ENCODE data around the gene CROCC. TPM values are rescaled to one million over a fixed set of nuclear protein-coding genes. Genes with fewer than 3 reads are reported as not detected.
A peak's percentile ranks its signal among the peaks of the same experiment; 100 is the strongest.

CROCC gene
- total RNA-seq, 1 donor from 2014 or later: 6.9 TPM

DNA sequence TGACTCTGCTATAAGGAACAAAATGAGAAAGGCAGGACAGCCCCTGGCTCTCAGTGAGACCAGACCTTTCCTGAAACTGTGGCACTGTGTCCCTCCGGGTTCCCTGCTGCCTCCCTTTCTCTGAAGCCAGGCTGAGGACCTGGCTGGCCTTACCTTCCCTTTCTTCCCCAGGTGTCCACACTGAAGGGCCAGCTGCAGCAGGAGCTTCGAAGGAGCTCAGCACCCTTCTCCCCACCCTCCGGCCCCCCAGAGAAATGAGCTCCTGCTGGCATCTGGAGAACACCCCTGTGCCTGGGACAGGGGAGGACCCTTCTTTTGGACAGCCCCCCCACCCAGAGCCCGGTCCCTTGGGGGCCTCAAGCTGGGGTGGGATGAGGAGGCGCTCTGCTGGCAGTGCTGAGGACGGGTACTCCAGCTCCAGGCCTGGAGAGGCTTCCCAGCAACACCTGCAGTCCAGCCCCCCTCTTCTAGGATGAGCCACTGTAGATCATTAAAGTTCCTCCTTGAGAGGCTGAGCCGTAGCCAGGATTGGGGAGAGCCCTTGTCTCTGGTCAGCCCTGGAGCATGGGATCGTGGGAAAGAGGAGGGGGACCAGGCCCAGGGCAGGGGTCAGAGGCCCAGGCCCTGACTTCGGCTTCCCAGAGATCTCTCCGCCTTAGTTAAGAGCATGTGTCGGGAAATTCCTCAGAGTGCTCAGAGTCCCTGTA, 50.6 kb downstream of the CROCC start:
- ATAC-seq (ENCODE audit: poor library complexity) (no peak), DNase-seq (no peak)
- intact Hi-C loops (cut with DNase I): no loop called here

GRCh38 chr1:16973215-16973614, 51.5 kb downstream of the CROCC start:
- intact Hi-C loops (cut with DNase I): no loop called here
- ATAC-seq (ENCODE audit: poor library complexity) (no peak), DNase-seq (no peak)

DNA sequence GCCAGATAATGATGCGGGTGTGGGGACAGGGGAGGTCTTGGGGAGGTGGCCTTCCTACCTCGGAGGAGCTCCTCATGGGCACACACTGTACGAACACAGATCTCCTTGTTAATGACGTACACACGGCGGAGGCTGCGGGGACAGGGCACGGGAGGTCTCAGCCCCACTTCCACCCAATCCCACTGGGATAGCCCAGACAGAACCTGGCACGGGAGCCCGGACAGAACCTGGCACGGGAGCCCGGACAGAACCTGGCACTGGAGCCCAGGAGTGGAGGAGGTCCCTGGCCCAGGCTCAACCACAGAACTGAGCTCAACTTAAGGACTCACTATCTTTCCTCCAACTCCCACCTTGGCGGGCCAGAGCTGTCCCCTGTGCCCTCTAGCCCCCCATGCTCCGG, 53.5 kb downstream of the CROCC start:
- ATAC-seq (ENCODE audit: poor library complexity) (no peak), DNase-seq (no peak)
- intact Hi-C loops (cut with DNase I): no loop called here

DNA sequence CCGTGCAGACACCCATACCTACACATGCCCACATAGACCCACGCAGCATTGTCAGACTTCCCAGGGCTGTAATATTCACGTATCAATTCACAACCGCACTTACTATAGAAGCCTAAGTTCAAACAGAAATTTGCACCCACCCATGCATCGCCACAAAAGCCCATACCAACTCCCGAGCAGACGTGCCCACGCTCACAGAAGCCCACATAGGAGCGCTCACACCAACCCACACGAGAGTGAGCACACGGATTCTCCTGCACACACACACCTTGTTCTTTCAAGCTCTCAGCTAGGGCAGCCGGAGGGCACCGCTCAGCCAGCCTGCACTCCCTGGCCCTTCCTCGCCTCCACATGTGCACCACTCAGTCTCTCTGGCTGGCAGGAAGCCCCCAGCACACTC, 54.1 kb downstream of the CROCC start:
- intact Hi-C loops (cut with DNase I): no loop called here
- ATAC-seq (ENCODE audit: poor library complexity) (no peak), DNase-seq (no peak)

- DNase-seq (no peak), ATAC-seq (ENCODE audit: poor library complexity) (no peak)
- intact Hi-C loops (cut with DNase I): no loop called here
Measured at GRCh38 chr1:16976966-16977365, 55.2 kb downstream of the CROCC start.

DNA sequence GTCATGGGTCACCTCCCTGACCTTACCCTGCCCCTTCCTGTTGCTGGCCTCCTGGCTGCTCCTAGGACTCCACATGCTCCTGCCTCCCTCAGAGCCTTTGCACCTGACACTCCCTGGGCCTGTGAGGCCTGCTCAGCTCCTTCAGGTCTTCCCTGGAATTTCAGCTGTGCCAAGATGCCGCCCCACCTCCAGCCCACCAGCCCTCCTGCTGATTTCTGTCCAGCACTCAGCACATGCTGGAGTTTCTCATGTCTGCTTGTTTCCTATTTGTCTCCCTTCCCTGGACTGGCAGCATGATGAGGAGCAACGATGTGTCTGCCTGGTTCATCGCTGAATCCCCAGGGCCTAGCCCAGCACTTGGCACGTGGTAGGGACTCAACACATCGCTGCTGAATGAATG, 55.6 kb downstream of the CROCC start:
- no peak for ATAC-seq (ENCODE audit: poor library complexity)
- intact Hi-C loops (cut with DNase I): no loop called here
- DNase-seq: no peak

GRCh38 chr1:16978139-16978538, 56.4 kb downstream of the CROCC start:
- DNase-seq (no peak), ATAC-seq (ENCODE audit: poor library complexity) (no peak)
- intact Hi-C loops (cut with DNase I): no loop called here

DNA sequence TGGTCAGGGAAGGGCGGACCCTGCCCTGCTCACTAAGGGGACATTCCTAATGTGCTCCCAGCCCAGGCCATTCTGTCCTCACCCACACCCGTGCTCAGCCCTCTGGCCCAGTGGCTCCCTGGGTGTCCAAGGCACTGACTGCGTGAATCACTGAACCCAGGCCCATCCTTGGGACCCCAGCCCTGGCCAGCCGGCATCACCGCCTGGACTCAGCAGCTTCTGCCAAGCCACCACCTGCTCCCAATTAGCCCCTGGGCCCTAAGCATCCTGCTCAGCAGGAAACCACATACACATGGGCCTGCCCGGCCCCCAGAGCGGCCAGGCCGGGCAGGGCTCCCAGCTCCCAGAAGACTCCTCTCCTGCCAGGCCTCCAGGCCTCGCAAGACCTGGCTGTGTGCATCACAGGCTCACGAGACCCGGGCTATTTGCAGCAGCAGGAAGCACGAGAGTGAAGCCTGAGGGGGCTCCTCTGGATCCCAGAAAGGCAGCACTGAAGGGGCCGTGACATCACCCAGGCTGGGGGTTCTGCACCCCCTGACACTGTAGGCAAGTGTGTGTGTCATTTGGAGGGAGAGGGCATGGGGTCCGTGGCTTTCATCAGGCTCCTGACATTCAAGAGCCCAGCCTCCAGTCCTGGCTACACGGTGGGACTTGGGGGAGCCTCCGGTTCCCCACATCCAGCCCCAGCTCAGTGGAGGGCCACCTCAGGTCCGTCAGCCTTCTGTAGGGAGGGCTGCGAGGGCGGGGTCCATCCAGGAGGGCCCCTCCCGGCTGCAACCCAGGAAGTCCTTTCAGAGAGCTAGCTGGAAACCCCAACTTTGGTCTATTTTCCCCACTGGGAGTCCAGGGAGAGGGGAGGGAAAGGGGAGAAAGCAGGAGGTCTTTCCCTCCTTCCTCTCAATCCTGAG, 57.1 kb downstream of the CROCC start:
- DNase-seq (peak; percentile 57), ATAC-seq (ENCODE audit: poor library complexity) (peak; percentile 70)
- intact Hi-C loops (cut with DNase I): no loop called here

DNA sequence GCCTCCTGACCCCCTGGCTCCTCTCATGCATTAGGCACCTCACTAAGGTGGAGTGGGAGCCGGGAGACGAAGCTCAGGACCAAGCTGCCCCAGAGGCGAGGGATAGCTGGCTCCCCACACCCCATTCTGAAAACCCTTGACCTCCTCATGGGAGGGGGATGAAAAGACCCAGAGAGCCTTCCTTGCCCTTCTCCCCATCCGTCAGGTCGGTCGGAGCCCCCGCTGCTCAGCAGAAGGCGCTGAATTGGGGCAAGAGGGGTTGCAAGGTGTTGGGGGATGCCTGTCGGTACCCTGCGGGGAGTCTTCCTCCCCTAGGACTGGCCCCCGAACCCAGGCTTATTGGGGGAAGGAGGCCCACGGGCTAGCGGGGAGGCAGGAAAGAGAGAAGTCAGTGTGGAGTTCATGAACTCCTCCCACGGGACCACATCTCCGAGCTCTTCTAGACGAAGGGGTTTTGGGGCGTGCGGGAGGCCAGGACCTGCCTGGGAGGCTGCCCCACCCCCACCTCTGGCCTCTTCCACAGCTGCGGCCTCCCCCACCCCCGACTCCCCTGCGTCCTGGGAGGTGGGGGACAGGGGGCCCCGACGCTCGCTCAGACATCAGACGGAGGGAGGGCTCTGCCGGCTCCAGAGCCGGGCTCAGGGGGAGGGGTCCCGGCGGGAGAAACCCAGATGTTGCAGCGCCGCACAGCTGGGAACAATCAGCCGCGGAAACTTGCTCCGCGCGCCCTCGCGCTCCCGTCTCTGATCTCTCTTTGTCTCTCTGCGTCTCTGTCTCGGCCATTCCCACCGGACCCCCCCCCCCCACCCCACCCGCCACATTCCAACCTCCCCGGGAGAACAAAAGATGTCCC, 58.0 kb downstream of the CROCC start:
- ATAC-seq (ENCODE audit: poor library complexity) (peak; percentile 20), DNase-seq (peak; percentile 58)
- intact Hi-C loops (cut with DNase I): no loop called here

DNA sequence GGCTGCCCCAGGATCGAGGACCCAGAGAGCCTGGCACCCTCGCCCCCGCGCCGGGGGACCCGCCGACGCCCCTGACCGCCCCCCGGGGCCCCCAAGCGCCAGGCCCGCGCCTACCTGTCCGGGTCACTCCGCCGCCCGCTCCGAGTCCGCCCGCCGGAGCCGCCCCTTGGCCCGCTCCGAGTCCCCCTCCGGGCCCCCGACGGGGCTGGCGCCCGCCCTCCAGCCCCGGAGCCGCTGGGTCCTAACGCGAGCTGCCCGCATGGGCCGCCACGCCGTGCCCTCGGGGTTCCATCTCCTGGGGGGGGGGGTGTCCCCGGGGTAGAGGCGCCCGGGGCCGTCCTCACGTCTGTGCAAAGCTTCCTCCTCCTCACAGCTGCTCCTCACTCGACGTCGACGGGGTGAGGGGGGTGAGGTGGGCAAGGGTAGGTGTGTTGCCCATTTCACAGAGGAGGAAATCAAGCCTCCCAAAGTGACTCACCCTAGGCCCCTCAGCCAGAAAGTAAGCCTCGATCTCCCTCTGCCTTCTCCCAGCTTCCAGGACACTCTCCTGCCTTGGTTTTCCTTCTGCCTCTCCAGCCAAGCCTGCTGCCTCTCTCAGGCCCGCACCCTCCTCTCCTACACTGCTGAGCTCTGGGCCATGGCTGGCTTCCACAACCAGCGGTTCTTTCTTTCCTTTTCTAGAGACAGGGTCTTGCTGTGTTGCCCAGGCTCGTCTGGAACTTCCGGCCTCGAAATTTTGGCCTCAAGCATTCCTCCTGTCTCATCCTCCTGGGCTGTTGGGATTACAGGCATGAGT, 58.9 kb downstream of the CROCC start, which contains the start of gene MFAP2:
MFAP2 (minus strand) TSS at position 148 of the 796 bp plus-strand sequence. CDS start 2,347 bp downstream, outside the sequence.
- ATAC-seq (ENCODE audit: poor library complexity) (peak; percentile 31), DNase-seq (no peak)
- intact Hi-C loops (cut with DNase I): no loop called here

GRCh38 chr1:16981269-16981849, 59.6 kb downstream of the CROCC start:
- no peak for ATAC-seq (ENCODE audit: poor library complexity)

GRCh38 chr1:16982902-16983301, 61.2 kb downstream of the CROCC start:
- intact Hi-C loops (cut with DNase I): no loop called here
- DNase-seq (no peak), ATAC-seq (ENCODE audit: poor library complexity) (no peak)

More at GRCh38 chr1:16981269-16981849, 59.6 kb downstream of the CROCC start:
- no peak for DNase-seq
- intact Hi-C loops (cut with DNase I): no loop called here

- no peak for DNase-seq
- intact Hi-C loops (cut with DNase I): no loop called here
Measured at GRCh38 chr1:16983649-16984048, 61.9 kb downstream of the CROCC start.

GRCh38 chr1:16984717-16985116, 63.0 kb downstream of the CROCC start:
- ATAC-seq (ENCODE audit: poor library complexity) (peak; percentile 57), DNase-seq (peak; percentile 85)
- intact Hi-C loops (cut with DNase I): no loop called here

More at GRCh38 chr1:16983649-16984048, 61.9 kb downstream of the CROCC start:
- no peak for ATAC-seq (ENCODE audit: poor library complexity)

DNA sequence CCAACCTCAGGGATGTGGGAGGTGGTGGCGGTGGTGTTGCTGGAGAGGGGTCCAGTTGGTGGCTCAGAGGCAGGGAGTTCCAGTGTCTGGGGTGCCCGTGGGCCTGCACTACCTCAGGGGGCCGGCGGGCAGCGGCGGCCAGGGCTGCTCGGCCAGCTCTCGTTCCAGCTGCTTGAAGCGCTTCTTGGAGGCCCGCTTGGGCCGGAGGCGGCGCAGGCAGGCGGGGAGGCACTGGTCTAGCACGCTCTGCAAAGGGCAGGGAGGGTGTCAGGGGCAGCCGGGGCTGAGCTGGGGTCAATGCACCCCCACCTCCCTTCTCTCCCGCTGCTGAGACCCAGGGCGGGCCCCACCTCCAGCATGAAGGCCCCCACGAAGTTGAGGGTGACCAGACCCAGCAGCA, 64.4 kb downstream of the CROCC start:
- no peak for DNase-seq
- intact Hi-C loops (cut with DNase I): no loop called here
- ATAC-seq (ENCODE audit: poor library complexity): no peak

GRCh38 chr1:16986560-16986959, 64.8 kb downstream of the CROCC start:
- ATAC-seq (ENCODE audit: poor library complexity) (no peak), DNase-seq (no peak)
- intact Hi-C loops (cut with DNase I): no loop called here

- intact Hi-C loops (cut with DNase I): no loop called here
- no peak for ATAC-seq (ENCODE audit: poor library complexity)
- DNase-seq: no peak
Measured at GRCh38 chr1:16986962-16987361, 65.2 kb downstream of the CROCC start.

- intact Hi-C loops (cut with DNase I): no loop called here
- no peak for ATAC-seq (ENCODE audit: poor library complexity)
- DNase-seq: no peak
Measured at GRCh38 chr1:16988210-16988609, 66.5 kb downstream of the CROCC start.
